Activated naive CD4-positive, alpha-beta T cell treated with anti-CD3 and anti-CD28 coated beads, Interleukin-2, amount 50 U/mL, for 24 hours (primary cell): ENCODE results near the gene B4GALT3.

ENCODE experiments used
- H3K27ac Mint-ChIP-seq: one replicate; pipeline ENCODE4 v1.8.0; 2021; ENCODE audit warnings: mild to moderate bottlenecking, mixed read lengths
- H3K27me3 Mint-ChIP-seq: one replicate; pipeline ENCODE4 v1.8.0; 2021; ENCODE audit warnings: mixed read lengths
- H3K36me3 Mint-ChIP-seq: one replicate; pipeline ENCODE4 v1.8.0; 2021; ENCODE audit warnings: mixed read lengths
- H3K4me1 Mint-ChIP-seq: one replicate; pipeline ENCODE4 v1.8.0; 2021; ENCODE audit warnings: mixed read lengths
- H3K4me3 Mint-ChIP-seq: one replicate; pipeline ENCODE4 v1.8.0; 2021; ENCODE audit warnings: mild to moderate bottlenecking, mixed read lengths
- H3K9me3 Mint-ChIP-seq: one replicate; pipeline ENCODE4 v1.8.0; 2021; ENCODE audit warnings: mixed read lengths

B4GALT3 gene

GRCh38 chr1:161133220-161133740 is 44.0 kb downstream of the B4GALT3 start:
- H3K27ac Mint-ChIP-seq, result no peak overlapping the region
- H3K4me1 Mint-ChIP-seq, result peaks cover 46% of the 10 kb centered on the region
- H3K9me3 Mint-ChIP-seq, result no peaks in the 10 kb centered on the region
- peaks cover 12% of the 10 kb centered on the region for H3K36me3 Mint-ChIP-seq
- H3K4me3 Mint-ChIP-seq, result no peak overlapping the region
- H3K27me3 Mint-ChIP-seq, result no peaks in the 10 kb centered on the region

DNA sequence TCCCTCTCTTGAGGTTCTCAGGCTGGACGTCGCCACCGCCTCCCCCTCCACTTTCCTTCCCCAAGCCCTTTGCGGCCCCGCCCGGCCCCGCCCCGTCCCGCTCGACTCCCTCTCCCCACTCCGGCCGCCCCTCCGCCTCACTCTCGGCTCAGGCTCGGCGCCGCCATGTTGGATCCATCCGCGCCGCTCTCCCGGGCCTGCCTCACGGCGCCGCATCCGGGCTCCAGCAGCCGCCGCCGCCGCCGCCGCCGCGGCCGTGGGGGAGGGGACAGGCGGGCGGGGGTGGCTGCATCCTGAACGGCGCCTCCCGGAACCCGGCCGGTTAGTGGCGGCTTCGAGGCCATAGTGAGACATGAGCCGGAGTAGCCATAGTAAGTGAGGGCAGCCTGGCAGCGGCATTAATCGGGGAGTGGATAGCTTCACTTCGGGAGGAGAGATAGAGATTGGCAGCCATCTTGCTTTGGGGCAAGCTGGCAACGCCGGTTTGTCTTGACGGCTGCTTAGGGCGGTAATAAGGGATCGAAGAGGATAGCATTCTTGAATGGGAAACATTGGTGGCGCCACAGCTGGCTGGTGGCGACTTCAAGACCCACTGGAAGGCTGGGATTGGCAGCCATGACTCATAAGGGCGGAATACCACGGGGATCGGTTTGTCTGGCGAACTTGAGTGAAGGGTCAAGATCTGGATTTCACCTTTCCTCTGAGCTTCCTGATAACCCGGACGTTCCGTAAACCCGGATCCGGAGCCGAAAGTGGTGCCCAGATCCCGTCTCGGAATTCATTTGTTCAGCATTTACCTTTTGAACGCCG is 44.7 kb downstream of the B4GALT3 start, which contains the start of gene DEDD:
DEDD (minus strand) TSS at position 258 of the 810 bp plus-strand sequence. CDS start 8,205 bp downstream, outside the sequence.
- H3K4me3 Mint-ChIP-seq, result no peak within 1 kb of the TSS
- peaks cover 15% of the 10 kb centered on the region for H3K36me3 Mint-ChIP-seq
- H3K27ac Mint-ChIP-seq, result peak within 1 kb of the TSS; percentile 97
- peaks cover 52% of the 10 kb centered on the region for H3K4me1 Mint-ChIP-seq
- no peaks in the 10 kb centered on the region for H3K27me3 Mint-ChIP-seq
- no peaks in the 10 kb centered on the region for H3K9me3 Mint-ChIP-seq

DNA sequence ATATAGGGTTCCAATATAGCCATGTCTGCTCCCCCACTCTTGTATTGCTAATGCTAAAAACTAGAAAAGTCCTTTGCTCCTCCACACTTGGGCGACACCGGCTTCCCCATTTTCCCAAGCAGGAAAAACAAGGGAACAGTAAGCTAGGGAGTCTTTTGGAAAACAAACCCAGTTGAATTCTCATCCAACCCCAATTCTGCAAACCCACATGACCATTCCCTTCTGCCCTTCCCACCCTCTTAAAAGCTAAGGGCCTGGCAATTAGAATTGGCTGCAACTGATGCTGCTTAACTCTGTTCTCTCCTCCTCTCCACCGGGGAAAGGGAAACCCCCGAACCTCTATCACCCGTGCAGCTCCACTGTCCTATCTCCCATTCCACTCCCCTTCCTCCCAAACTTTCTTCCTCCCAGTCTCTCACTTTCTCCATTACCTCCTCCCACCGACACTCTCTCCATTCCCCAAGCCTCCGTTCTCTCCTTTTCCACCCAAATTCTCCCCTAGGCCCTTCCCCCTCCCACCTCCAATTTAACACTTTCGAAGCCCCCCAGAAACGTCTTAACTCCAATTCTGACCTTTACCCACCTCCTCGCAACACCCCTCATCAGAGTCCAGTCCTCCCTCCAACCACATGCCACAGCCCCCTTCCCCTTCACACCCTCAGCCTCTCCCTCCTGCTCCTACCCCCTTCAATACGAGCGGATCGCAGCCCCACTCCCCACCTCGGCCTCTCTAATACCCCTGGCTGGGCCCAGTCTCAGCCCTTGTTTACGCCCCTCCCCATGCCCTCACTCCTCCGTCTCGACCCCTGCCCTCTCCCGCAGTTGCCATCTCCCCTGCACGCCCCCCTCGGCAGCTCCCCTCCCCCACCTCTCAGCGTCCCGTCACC is 45.5 kb downstream of the B4GALT3 start:
- Mint-ChIP-seq H3K27ac (peak overlapping the region; percentile 97), H3K27me3 (no peaks in the 10 kb centered on the region), H3K36me3 (peaks cover 21% of the 10 kb centered on the region), H3K9me3 (no peaks in the 10 kb centered on the region), H3K4me1 (peaks cover 60% of the 10 kb centered on the region), H3K4me3 (no peak overlapping the region)

DNA sequence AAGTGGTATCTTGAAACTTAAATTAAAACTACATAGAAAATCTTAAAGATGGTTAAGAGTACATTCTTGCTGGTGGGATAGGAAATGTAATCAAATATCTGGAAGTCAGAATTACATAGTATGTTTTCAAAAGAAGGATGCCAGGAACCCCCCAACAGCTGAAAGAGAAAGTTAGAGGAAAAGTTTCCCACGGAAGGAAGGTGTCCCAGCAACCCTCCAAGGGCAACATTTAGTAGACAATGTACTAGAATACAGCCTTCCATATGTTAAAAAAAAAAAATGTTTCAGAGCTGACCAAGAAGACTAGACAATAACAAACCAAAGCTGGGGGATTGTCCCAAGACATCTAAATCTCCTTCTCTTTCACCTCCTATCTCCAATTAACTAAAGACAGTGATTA is 47.0 kb downstream of the B4GALT3 start:
- H3K4me3 Mint-ChIP-seq, result no peak overlapping the region
- no peaks in the 10 kb centered on the region for H3K9me3 Mint-ChIP-seq
- peaks cover 65% of the 10 kb centered on the region for H3K4me1 Mint-ChIP-seq
- H3K27me3 Mint-ChIP-seq, result no peaks in the 10 kb centered on the region
- peak overlapping the region; percentile 15 for H3K27ac Mint-ChIP-seq
- H3K36me3 Mint-ChIP-seq, result peaks cover 28% of the 10 kb centered on the region

DNA sequence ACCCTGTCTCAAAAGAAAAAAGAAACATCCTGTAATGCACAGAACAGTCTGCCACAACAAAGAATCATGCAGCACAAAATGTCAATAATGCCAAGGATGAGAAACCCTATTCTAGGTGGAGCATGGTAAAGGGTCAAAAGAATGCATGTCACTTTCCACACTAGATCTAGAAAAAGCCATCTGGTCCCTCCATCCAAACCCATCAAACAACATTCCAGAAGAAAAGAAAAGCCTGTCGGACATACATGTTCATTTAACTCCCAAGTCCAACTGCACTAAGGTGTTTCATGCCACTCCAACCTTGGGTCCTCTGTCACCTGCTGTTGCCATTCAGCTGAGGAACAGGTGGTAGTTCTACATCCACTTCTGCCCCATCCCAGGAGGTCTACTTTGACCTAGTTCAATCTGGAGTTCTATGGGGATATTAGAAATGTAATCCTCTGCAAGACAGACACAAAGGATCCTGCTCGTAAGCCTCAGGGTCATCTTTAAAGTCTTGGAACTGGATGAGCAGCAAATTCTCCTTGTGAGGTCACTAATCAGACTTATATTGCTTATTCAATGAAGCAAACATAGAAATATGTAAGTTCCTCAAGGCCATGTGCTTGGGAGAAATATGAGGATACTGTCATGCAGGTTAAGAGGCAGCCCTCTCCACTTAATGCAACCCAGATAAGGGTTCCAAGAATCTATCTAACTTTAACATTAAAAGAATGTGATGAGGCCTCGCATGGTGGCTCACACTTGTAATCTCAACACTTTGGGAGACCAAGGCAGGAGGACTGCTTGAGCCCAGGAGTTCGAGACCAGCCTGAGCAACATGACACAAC is 48.5 kb downstream of the B4GALT3 start:
- H3K4me1 Mint-ChIP-seq, result peaks cover 61% of the 10 kb centered on the region
- no peaks in the 10 kb centered on the region for H3K9me3 Mint-ChIP-seq
- H3K27me3 Mint-ChIP-seq, result no peaks in the 10 kb centered on the region
- H3K27ac Mint-ChIP-seq, result peak overlapping the region; percentile 25
- H3K36me3 Mint-ChIP-seq, result peaks cover 31% of the 10 kb centered on the region
- H3K4me3 Mint-ChIP-seq, result no peak overlapping the region

DNA sequence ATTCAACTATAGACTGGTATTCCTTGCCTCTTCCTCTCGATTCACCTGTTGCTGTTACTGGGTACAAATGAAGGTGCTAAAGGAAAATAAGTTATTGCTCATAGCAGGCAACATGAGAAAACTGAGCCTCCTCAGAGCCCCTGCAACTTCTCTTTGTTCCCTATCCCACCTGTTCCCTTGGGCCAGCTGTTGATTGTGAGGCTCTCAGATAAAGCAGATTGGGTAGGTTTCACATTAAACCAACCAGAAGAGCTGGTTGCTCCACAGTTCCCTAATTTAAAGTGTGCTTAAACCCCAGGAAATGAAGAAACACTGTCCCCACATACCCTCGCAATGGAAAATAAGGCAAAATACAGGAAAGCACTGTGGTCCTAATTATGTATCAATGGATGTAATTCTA is 49.7 kb downstream of the B4GALT3 start:
- Mint-ChIP-seq H3K36me3 (peaks cover 33% of the 10 kb centered on the region), H3K27me3 (no peaks in the 10 kb centered on the region), H3K4me1 (peaks cover 61% of the 10 kb centered on the region), H3K9me3 (no peaks in the 10 kb centered on the region), H3K27ac (peak overlapping the region; percentile 74), H3K4me3 (no peak overlapping the region)

GRCh38 chr1:161122967-161123366 is 54.3 kb downstream of the B4GALT3 start:
- H3K4me3 Mint-ChIP-seq, result no peak overlapping the region
- H3K27ac Mint-ChIP-seq, result peak overlapping the region; percentile 52
- no peaks in the 10 kb centered on the region for H3K27me3 Mint-ChIP-seq
- peaks cover 21% of the 10 kb centered on the region for H3K36me3 Mint-ChIP-seq
- no peaks in the 10 kb centered on the region for H3K9me3 Mint-ChIP-seq
- H3K4me1 Mint-ChIP-seq, result peaks cover 51% of the 10 kb centered on the region

GRCh38 chr1:161121834-161122233 is 55.5 kb downstream of the B4GALT3 start:
- Mint-ChIP-seq H3K27ac (peak overlapping the region; percentile 66), H3K9me3 (no peaks in the 10 kb centered on the region), H3K4me3 (no peak overlapping the region), H3K4me1 (peaks cover 45% of the 10 kb centered on the region), H3K27me3 (no peaks in the 10 kb centered on the region), H3K36me3 (peaks cover 17% of the 10 kb centered on the region)
